Measurements from ENCODE around the gene CFAP45. TPM values are rescaled to one million over a fixed set of nuclear protein-coding genes. Genes with fewer than 3 reads are reported as not detected.

CFAP45 gene
- total RNA-seq, 2 experiments from 2014 or later, result 0.63 TPM; not detected in 1

- Histone ChIP-seq H3K9me2 (ENCODE audit: insufficient read depth, low read length) (no peaks in the 10 kb centered on the region), H3K36me3 (ENCODE audit: insufficient read depth, low read length) (no peaks in the 10 kb centered on the region), H3K27ac (ENCODE audit: low read depth, low read length, poor library complexity, severe bottlenecking) (no peak overlapping the region), H3K9me3 (ENCODE audit: low read length) (no peaks in the 10 kb centered on the region), H3K4me3 (ENCODE audit: low read depth, low read length, poor library complexity, severe bottlenecking) (no peak overlapping the region), H3K4me2 (ENCODE audit: low read length) (no peak overlapping the region), H3K79me2 (ENCODE audit: insufficient read depth, low read depth, low read length) (no peaks in the 10 kb centered on the region), H4K20me1 (ENCODE audit: insufficient read depth, low read length) (no peaks in the 10 kb centered on the region), H2AFZ (ENCODE audit: low read length) (no peak overlapping the region), H3K4me1 (ENCODE audit: insufficient read depth, low read length, poor library complexity, severe bottlenecking) (no peaks in the 10 kb centered on the region)
- intact Hi-C loops (cut with micrococcal nuclease; ENCODE audit: unreplicated experiment), result no loop called here
- POLR2A ChIA-PET, result no interaction called here
- no peak for DNase-seq (ENCODE audit: low spot score)
- no TSS peak for BruUV-seq (replicated peaks)
- TF ChIP-seq CTCF (conservative IDR thresholded peaks at IDR 0.05; ENCODE audit: low read length), result no peak
- TF ChIP-seq EZH2phosphoT487 (IDR thresholded peaks at IDR 0.05; ENCODE audit: borderline replicate concordance, low read depth, low read length), result no peak
- CTCF ChIA-PET (ENCODE audit: unreplicated experiment), result no interaction called here
These were observed 61.2 kb downstream of the CFAP45 start for GRCh38 chr1:159838715-159839114.

- Histone ChIP-seq H4K20me1 (ENCODE audit: insufficient read depth, low read length) (no peaks in the 10 kb centered on the region), H3K27ac (ENCODE audit: low read depth, low read length, poor library complexity, severe bottlenecking) (no peak overlapping the region), H3K4me2 (ENCODE audit: low read length) (no peak overlapping the region), H3K9me2 (ENCODE audit: insufficient read depth, low read length) (no peaks in the 10 kb centered on the region), H3K4me3 (ENCODE audit: low read depth, low read length, poor library complexity, severe bottlenecking) (no peak overlapping the region), H3K4me1 (ENCODE audit: insufficient read depth, low read length, poor library complexity, severe bottlenecking) (no peaks in the 10 kb centered on the region), H3K9me3 (ENCODE audit: low read length) (no peaks in the 10 kb centered on the region), H3K36me3 (ENCODE audit: insufficient read depth, low read length) (no peaks in the 10 kb centered on the region), H2AFZ (ENCODE audit: low read length) (no peak overlapping the region), H3K79me2 (ENCODE audit: insufficient read depth, low read depth, low read length) (no peaks in the 10 kb centered on the region)
- TF ChIP-seq EZH2phosphoT487 (IDR thresholded peaks at IDR 0.05; ENCODE audit: borderline replicate concordance, low read depth, low read length) (no peak), CTCF (conservative IDR thresholded peaks at IDR 0.05; ENCODE audit: low read length) (0 out of 2 replicates have a peak, but pooled peaks have one; percentile 34)
- CTCF ChIA-PET (ENCODE audit: unreplicated experiment), result no interaction called here
- peak; percentile 2 for DNase-seq (ENCODE audit: low spot score)
- POLR2A ChIA-PET, result no interaction called here
- no TSS peak for BruUV-seq (replicated peaks)
- intact Hi-C loops (cut with micrococcal nuclease; ENCODE audit: unreplicated experiment), result no loop called here
These were observed 64.0 kb downstream of the CFAP45 start for GRCh38 chr1:159835862-159836525.

GRCh38 chr1:159835356-159835755, 64.6 kb downstream of the CFAP45 start:
- Histone ChIP-seq H3K27ac (ENCODE audit: low read depth, low read length, poor library complexity, severe bottlenecking) (no peak overlapping the region), H3K4me1 (ENCODE audit: insufficient read depth, low read length, poor library complexity, severe bottlenecking) (no peaks in the 10 kb centered on the region), H3K4me2 (ENCODE audit: low read length) (no peak overlapping the region), H4K20me1 (ENCODE audit: insufficient read depth, low read length) (no peaks in the 10 kb centered on the region), H3K4me3 (ENCODE audit: low read depth, low read length, poor library complexity, severe bottlenecking) (no peak overlapping the region), H3K79me2 (ENCODE audit: insufficient read depth, low read depth, low read length) (no peaks in the 10 kb centered on the region), H3K36me3 (ENCODE audit: insufficient read depth, low read length) (no peaks in the 10 kb centered on the region), H2AFZ (ENCODE audit: low read length) (no peak overlapping the region), H3K9me3 (ENCODE audit: low read length) (no peaks in the 10 kb centered on the region), H3K9me2 (ENCODE audit: insufficient read depth, low read length) (no peaks in the 10 kb centered on the region)
- ChIA-PET POLR2A (no interaction called here), CTCF (ENCODE audit: unreplicated experiment) (no interaction called here)
- DNase-seq (ENCODE audit: low spot score), result no peak
- TF ChIP-seq CTCF (conservative IDR thresholded peaks at IDR 0.05; ENCODE audit: low read length), result no peak
- TF ChIP-seq EZH2phosphoT487 (IDR thresholded peaks at IDR 0.05; ENCODE audit: borderline replicate concordance, low read depth, low read length), result no peak
- BruUV-seq (replicated peaks), result no TSS peak
- intact Hi-C loops (cut with micrococcal nuclease; ENCODE audit: unreplicated experiment), result no loop called here

Data from OCI-LY7 (cell line).